Endothelial cell (in vitro differentiated cells): Measurements from ENCODE around the gene TRABD2A. TPM values are rescaled to one million over a fixed set of nuclear protein-coding genes. Genes with fewer than 3 reads are reported as not detected.

Source experiments
- DNase-seq: peaks from one replicate; pipeline ENCODE4 v3.0.0; 2021; ENCODE audit warnings: low spot score
- H3K27ac Mint-ChIP-seq: one replicate; pipeline ENCODE4 v1.8.0; 2021; ENCODE audit warnings: mixed read lengths, inconsistent platforms; ENCODE audit not compliant: unreplicated experiment
- H3K27me3 Mint-ChIP-seq: one replicate; pipeline ENCODE4 v1.8.0; 2021; ENCODE audit warnings: mild to moderate bottlenecking, moderate library complexity, mixed read lengths, inconsistent platforms; ENCODE audit not compliant: unreplicated experiment
- H3K36me3 Mint-ChIP-seq: one replicate; pipeline ENCODE4 v1.8.0; 2021; ENCODE audit warnings: mild to moderate bottlenecking, low read depth, mixed read lengths, inconsistent platforms; ENCODE audit not compliant: unreplicated experiment
- H3K4me1 Mint-ChIP-seq: one replicate; pipeline ENCODE4 v1.8.0; 2021; ENCODE audit warnings: mild to moderate bottlenecking, mixed read lengths, inconsistent platforms; ENCODE audit not compliant: unreplicated experiment
- H3K4me3 Mint-ChIP-seq: one replicate; pipeline ENCODE4 v1.8.0; 2021; ENCODE audit warnings: mild to moderate bottlenecking, mixed read lengths, inconsistent platforms; ENCODE audit not compliant: unreplicated experiment
- H3K9me3 Mint-ChIP-seq: one replicate; pipeline ENCODE4 v1.8.0; 2021; ENCODE audit warnings: mixed read lengths, inconsistent platforms; ENCODE audit not compliant: unreplicated experiment
- CTCF ChIP-seq: fragments of 200-600 bp; sonication (generic); IDR thresholded peaks from one replicate; pipeline ENCODE4 v1.5.0; 2021; ENCODE audit warnings: antibody characterized with exemption; ENCODE audit not compliant: unreplicated experiment
- long read RNA-seq: library from polyadenylated mRNA; unstranded; transcript quantifications from one replicate; pipeline ENCODE4 v2.0.0, GENCODE V29; 2020; ENCODE audit not compliant: unreplicated experiment
- total RNA-seq: library from RNA; stranded (reverse); fragmentation: NEBNext Ultra II Directional; extraction: Animal tissue kit (Norgen Biotek cat#: 25700); gene quantifications from one replicate; pipeline ENCODE4 v1.2.1, GENCODE V29; 2021; ENCODE audit not compliant: unreplicated experiment

The TRABD2A gene, protein sequence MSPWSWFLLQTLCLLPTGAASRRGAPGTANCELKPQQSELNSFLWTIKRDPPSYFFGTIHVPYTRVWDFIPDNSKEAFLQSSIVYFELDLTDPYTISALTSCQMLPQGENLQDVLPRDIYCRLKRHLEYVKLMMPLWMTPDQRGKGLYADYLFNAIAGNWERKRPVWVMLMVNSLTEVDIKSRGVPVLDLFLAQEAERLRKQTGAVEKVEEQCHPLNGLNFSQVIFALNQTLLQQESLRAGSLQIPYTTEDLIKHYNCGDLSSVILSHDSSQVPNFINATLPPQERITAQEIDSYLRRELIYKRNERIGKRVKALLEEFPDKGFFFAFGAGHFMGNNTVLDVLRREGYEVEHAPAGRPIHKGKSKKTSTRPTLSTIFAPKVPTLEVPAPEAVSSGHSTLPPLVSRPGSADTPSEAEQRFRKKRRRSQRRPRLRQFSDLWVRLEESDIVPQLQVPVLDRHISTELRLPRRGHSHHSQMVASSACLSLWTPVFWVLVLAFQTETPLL
- total RNA-seq, result 7.2 TPM
- long read RNA-seq, partial matches to known transcripts, result 0 of 4 reads
- long read RNA-seq, other reads (novel, unspliced or antisense), result 0 of 4 reads

DNA sequence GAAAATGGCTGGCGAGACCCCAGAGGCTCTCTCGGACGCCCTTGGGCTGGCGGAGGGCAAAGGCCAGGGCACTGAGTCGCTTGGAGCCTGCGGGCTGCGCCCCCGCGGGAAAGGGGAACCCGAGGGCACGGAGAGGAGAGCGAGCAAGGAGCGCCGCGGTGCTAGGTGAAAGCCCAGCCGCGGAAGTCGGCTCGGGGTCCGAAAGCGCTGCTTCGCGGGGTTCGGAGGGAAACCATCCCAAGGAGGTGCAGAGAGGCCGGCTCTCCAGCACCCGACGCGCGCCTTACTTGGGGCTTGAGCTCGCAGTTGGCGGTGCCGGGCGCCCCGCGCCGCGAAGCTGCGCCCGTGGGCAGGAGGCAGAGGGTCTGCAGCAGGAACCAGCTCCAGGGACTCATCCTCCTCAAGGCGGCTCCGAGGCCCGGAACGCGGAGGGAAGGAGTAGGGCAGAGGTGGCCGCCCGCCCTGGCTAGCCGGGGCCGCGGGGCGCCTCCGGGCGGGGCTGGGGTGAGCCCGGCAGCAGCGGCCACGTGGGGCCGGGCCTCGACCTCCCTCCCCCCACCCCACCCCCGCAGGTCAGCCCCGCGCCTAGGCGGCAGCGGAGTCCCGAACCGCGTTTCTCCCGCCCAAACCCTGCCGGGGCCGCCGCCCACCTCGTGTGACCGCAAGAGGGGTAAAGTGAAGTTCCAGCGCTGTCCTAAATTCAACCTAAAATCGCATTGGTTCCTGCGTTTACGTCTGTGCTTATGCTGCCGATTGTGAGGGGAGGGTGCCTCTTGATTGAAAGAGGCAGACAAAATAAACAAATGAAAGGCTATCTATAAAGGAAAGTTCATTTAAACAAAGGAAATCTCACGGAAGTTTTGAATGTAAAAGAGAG, at the start of gene TRABD2A:
TSS of gene TRABD2A (minus strand) at position 440 of the 877 bp plus-strand sequence. CDS start at position 395, 45 bp downstream.
- Mint-ChIP-seq H3K36me3 (peaks cover 3% of the 10 kb centered on the region), H3K27ac (peak within 1 kb of the TSS; percentile 32), H3K9me3 (no peaks in the 10 kb centered on the region), H3K4me3 (peak within 1 kb of the TSS; percentile 89), H3K27me3 (peaks cover 14% of the 10 kb centered on the region), H3K4me1 (peaks cover 5% of the 10 kb centered on the region)
- TF ChIP-seq CTCF, result no peak
- peak; percentile 37 for DNase-seq

- Mint-ChIP-seq H3K27me3 (peaks cover 6% of the 10 kb centered on the region), H3K27ac (no peak overlapping the region), H3K9me3 (no peaks in the 10 kb centered on the region), H3K4me3 (no peak overlapping the region), H3K4me1 (peaks cover 19% of the 10 kb centered on the region), H3K36me3 (peaks cover 4% of the 10 kb centered on the region)
- no peak for DNase-seq
- no peak for TF ChIP-seq CTCF
These were observed 46.4 kb upstream of the TRABD2A start for GRCh38 chr2:84927275-84927627.

DNA sequence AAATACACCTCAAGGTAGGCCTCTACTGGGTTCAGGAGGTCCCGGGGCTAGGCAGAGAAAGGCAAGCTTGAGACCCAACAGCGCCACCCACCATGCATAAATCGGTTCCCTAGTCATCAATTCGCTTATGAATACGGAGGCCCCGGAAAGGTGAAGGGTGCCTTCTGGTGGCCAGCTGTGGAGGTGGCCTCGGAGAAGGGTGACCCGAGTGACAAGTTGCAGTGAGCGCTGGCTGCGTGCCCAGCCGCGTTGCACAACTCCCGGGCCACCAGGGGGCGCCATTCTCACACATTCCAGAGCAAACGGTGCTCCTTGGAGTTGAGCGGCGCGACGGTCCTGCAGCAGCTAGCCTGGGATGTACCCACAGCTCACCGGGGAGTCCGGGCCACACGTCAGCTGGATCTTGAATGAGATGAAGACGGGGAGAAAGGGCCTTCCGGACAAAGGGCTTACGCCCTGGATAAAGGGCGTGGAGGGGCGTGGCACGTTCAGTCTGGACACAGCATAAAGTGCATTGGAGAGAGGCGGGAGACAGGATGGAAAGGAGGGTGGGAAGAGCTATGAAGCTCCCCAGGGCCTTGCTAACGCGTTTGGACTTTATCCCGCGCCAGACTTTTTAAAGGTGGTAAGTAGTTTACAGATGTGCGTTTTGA, 45.0 kb upstream of the TRABD2A start:
- Mint-ChIP-seq H3K27me3 (peaks cover 6% of the 10 kb centered on the region), H3K4me1 (peaks cover 19% of the 10 kb centered on the region), H3K36me3 (peaks cover 4% of the 10 kb centered on the region), H3K4me3 (peak overlapping the region; percentile 82), H3K9me3 (no peaks in the 10 kb centered on the region), H3K27ac (no peak overlapping the region)
- peak; percentile 94 for DNase-seq
- TF ChIP-seq CTCF, result peak; percentile 98

- Mint-ChIP-seq H3K36me3 (peaks cover 4% of the 10 kb centered on the region), H3K27ac (peak overlapping the region; percentile 20), H3K4me3 (no peak overlapping the region), H3K27me3 (peaks cover 6% of the 10 kb centered on the region), H3K4me1 (peaks cover 19% of the 10 kb centered on the region), H3K9me3 (no peaks in the 10 kb centered on the region)
- TF ChIP-seq CTCF, result no peak
- DNase-seq, result no peak
These were observed 44.4 kb upstream of the TRABD2A start for GRCh38 chr2:84925336-84925723.
